ENCODE results near the gene CSN3. TPM values are rescaled to one million over a fixed set of nuclear protein-coding genes. Genes with fewer than 3 reads are reported as not detected.

Gene CSN3
- total RNA-seq, 1 experiment from 2014 or later = not detected

GRCh38 chr4:70297576-70297975 is 55.2 kb downstream of the CSN3 start:
- H3K27me3 ChIP-seq (ENCODE audit: control insufficient read depth, insufficient read depth, low read length) = no peaks in the 10 kb centered on the region
- TF ChIP-seq TCF7L2 (IDR thresholded peaks at IDR 0.05; ENCODE audit: low read depth, low read length) (no peak), REST (IDR thresholded peaks at IDR 0.05; ENCODE audit: insufficient read depth in 1 of 2, low read depth in 2 of 2, low read length in 1 of 2) (no peak), CTCF (IDR thresholded peaks at IDR 0.05) (no peak), POLR2AphosphoS5 (IDR thresholded peaks at IDR 0.05; ENCODE audit: low read depth, low read length) (no peak), SIN3A (IDR thresholded peaks at IDR 0.05; ENCODE audit: borderline replicate concordance, insufficient read depth, low read depth, low read length) (no peak)
- H3K36me3 ChIP-seq (ENCODE audit: control insufficient read depth, insufficient read depth, low read length) = no peaks in the 10 kb centered on the region
- no peaks in the 10 kb centered on the region for H3K9me3 ChIP-seq (ENCODE audit: control insufficient read depth, insufficient read depth, low read depth, low read length)
- ATAC-seq (no peak), DNase-seq (ENCODE audit: low read depth, low spot score) (no peak)
- in situ Hi-C loops (cut with HindIII; ENCODE audit: low pct_unique_long_range_greater_than_20kb, low sequenced_read_pairs) = no loop called here
- BruUV-seq (replicated peaks) = no TSS peak
- H3K4me1 ChIP-seq (ENCODE audit: control insufficient read depth, insufficient read depth, low read length) = no peaks in the 10 kb centered on the region
- H3K4me3 ChIP-seq (ENCODE audit: low read depth in 2 of 2, low read length in 2 of 2) = no peak overlapping the region
- H3K27ac ChIP-seq (ENCODE audit: low read length) = no peak overlapping the region
- CTCF ChIA-PET = interaction anchor here (0.6 kb wide), 1 partner anchor 979 kb away, joined by 5 read pairs; no protein-coding TSS in a partner anchor
- intact Hi-C loops (cut with micrococcal nuclease; ENCODE audit: unreplicated experiment) = no loop called here
- POLR2A ChIA-PET = no interaction called here

- Histone ChIP-seq H3K27ac (ENCODE audit: low read length) (no peak overlapping the region), H3K4me1 (ENCODE audit: control insufficient read depth, insufficient read depth, low read length) (no peaks in the 10 kb centered on the region), H3K9me3 (ENCODE audit: control insufficient read depth, insufficient read depth, low read depth, low read length) (no peaks in the 10 kb centered on the region), H3K36me3 (ENCODE audit: control insufficient read depth, insufficient read depth, low read length) (no peaks in the 10 kb centered on the region), H3K27me3 (ENCODE audit: control insufficient read depth, insufficient read depth, low read length) (no peaks in the 10 kb centered on the region), H3K4me3 (ENCODE audit: low read depth in 2 of 2, low read length in 2 of 2) (no peak overlapping the region)
- DNase-seq (ENCODE audit: low read depth, low spot score) = no peak
- TF ChIP-seq REST (IDR thresholded peaks at IDR 0.05; ENCODE audit: insufficient read depth in 1 of 2, low read depth in 2 of 2, low read length in 1 of 2) = no peak
- TF ChIP-seq SIN3A (IDR thresholded peaks at IDR 0.05; ENCODE audit: borderline replicate concordance, insufficient read depth, low read depth, low read length) = no peak
- TF ChIP-seq CTCF (IDR thresholded peaks at IDR 0.05) = no peak
- TF ChIP-seq TCF7L2 (IDR thresholded peaks at IDR 0.05; ENCODE audit: low read depth, low read length) = no peak
- TF ChIP-seq POLR2AphosphoS5 (IDR thresholded peaks at IDR 0.05; ENCODE audit: low read depth, low read length) = no peak
- intact Hi-C loops (cut with micrococcal nuclease; ENCODE audit: unreplicated experiment) (no loop called here), in situ Hi-C loops (cut with HindIII; ENCODE audit: low pct_unique_long_range_greater_than_20kb, low sequenced_read_pairs) (no loop called here)
- ChIA-PET POLR2A (no interaction called here), CTCF (no interaction called here)
- ATAC-seq = no peak
- BruUV-seq (replicated peaks) = no TSS peak
Measured at GRCh38 chr4:70298051-70298450, 55.7 kb downstream of the CSN3 start.
